ENCODE data around the gene PPIL6.
"Not testable (repeated sequence)": the region's sequence is repeated elsewhere in the genome, so short reads cannot be mapped to it uniquely, and the experiment has no call there.

The PPIL6 gene

GRCh38 chr6:109393886-109394281 lies 46.5 kb downstream of the PPIL6 start:
- no peak for DNase-seq (ENCODE audit: low read depth)

GRCh38 chr6:109393157-109393885 lies 47.1 kb downstream of the PPIL6 start:
- no peak for DNase-seq (ENCODE audit: low read depth)

- no peak for DNase-seq (ENCODE audit: low read depth)
Observed at GRCh38 chr6:109389650-109390274, 50.7 kb downstream of the PPIL6 start.

- no peak for DNase-seq (ENCODE audit: low read depth)
Observed at GRCh38 chr6:109388265-109388664, 52.2 kb downstream of the PPIL6 start.

GRCh38 chr6:109383438-109383940 lies 56.9 kb downstream of the PPIL6 start:
- no peak for DNase-seq (ENCODE audit: low read depth)

- DNase-seq (ENCODE audit: low read depth), result peak; percentile 89
Observed at GRCh38 chr6:109382576-109383437, 57.6 kb downstream of the PPIL6 start.

- DNase-seq (ENCODE audit: low read depth), result peak; percentile 90
Observed at GRCh38 chr6:109381747-109382575, 58.5 kb downstream of the PPIL6 start, which contains the start of gene CD164. Gene CD164, minus strand, starts transcription at chr6:109382467. Its CDS starts 89 bp downstream, at chr6:109382378.

- DNase-seq (ENCODE audit: low read depth), result no peak
Observed at GRCh38 chr6:109381061-109381746, 59.2 kb downstream of the PPIL6 start.

- no peak for DNase-seq (ENCODE audit: low read depth)
Observed at GRCh38 chr6:109379711-109380110, 60.7 kb downstream of the PPIL6 start.

- DNase-seq (ENCODE audit: low read depth), result no peak
Observed at GRCh38 chr6:109377717-109378116, 62.7 kb downstream of the PPIL6 start.

GRCh38 chr6:109374326-109374892 lies 66.0 kb downstream of the PPIL6 start:
- DNase-seq (ENCODE audit: low read depth), result no peak

- peak; percentile 34 for DNase-seq (ENCODE audit: low read depth)
Observed at GRCh38 chr6:109373762-109374161, 66.7 kb downstream of the PPIL6 start.

GRCh38 chr6:109373331-109373730 lies 67.1 kb downstream of the PPIL6 start:
- peak; percentile 12 for DNase-seq (ENCODE audit: low read depth)

- no peak for DNase-seq (ENCODE audit: low read depth)
Observed at GRCh38 chr6:109372130-109372529, 68.3 kb downstream of the PPIL6 start.

GRCh38 chr6:109370792-109371191 lies 69.6 kb downstream of the PPIL6 start:
- no peak for DNase-seq (ENCODE audit: low read depth)

GRCh38 chr6:109370336-109370735 lies 70.1 kb downstream of the PPIL6 start:
- DNase-seq (ENCODE audit: low read depth), result no peak

- no peak for DNase-seq (ENCODE audit: low read depth)
Observed at GRCh38 chr6:109369728-109370127, 70.7 kb downstream of the PPIL6 start.

GRCh38 chr6:109364382-109365078 lies 75.9 kb downstream of the PPIL6 start:
- not testable (repeated sequence) for DNase-seq (ENCODE audit: low read depth)

- no peak for DNase-seq (ENCODE audit: low read depth)
Observed at GRCh38 chr6:109363753-109364152, 76.7 kb downstream of the PPIL6 start.
